SH-SY5Y (cell line): ENCODE measurements around the gene TAF10.

ENCODE experiments used
- GATA2 ChIP-seq: IDR thresholded peaks from 2 replicates; pipeline ENCODE4 v1.6.1; 2011; ENCODE audit warnings: mild to moderate bottlenecking, low read depth, low read length
- GATA3 ChIP-seq: IDR thresholded peaks from 2 replicates; pipeline ENCODE4 v1.6.1; 2011; ENCODE audit warnings: low read depth, mild to moderate bottlenecking, low read length, moderate library complexity

GRCh38 chr11:6566704-6567370 is 45.2 kb downstream of the TAF10 start:
- TF ChIP-seq GATA2 (no peak), GATA3 (no peak)
